K562 (cell line): ENCODE results near the gene MAPKAPK2. TPM values are rescaled to one million over a fixed set of nuclear protein-coding genes. Genes with fewer than 3 reads are reported as not detected.

Source experiments
- ATAC-seq: fragments of 200-7000 bp; cut with Tn5 transposase; 3 replicates; pipeline ENCODE4 v1.9.1; 2020; ENCODE audit warnings: moderate library complexity
- BruUV-seq: library from RNA; stranded (reverse); fragments of 400-500 nt; replicated peaks from 2 replicates; lab custom pipeline; 2021; lab: Mats Ljungman, UMichigan
- CTCF ChIA-PET: fragments of 300-600 bp; formaldehyde crosslinking; extraction: SDS; loops from one replicate; lab custom pipeline; 2021; ENCODE audit warnings: low intra/inter-chr PET ratio; lab: Yijun Ruan, JAX
- POLR2A ChIA-PET: fragments of 300-600, 350-650 bp; sonication (Branson Sonifier 250); formaldehyde crosslinking; extraction: SDS; loops from one replicate; lab custom pipeline; 2021; ENCODE audit warnings: antibody characterized with exemption, inconsistent platforms; lab: Yijun Ruan, JAX
- DNase-seq, 4 experiments: peaks; one replicate each; pipeline versions ENCODE4 v3.0.0 to v3.0.0-alpha.2; 2011 to 2018; ENCODE audit warnings: low spot score in 3 of 4, mixed read lengths in 3 of 4; ENCODE audit errors: extremely low read depth in 1 of 4
- FAIRE-seq: peaks from 2 replicates; lab custom pipeline; 2011; peaks lifted over from hg19 to GRCh38; lab: Jason Lieb, UNC
- H2AFZ ChIP-seq: 2 replicates; pipeline ENCODE4 v1.6.0; 2011; ENCODE audit warnings: low read depth, low read length, control low read depth, inconsistent platforms
- H3K27ac ChIP-seq: fragments of 200-600 bp; 3 replicates; pipeline ENCODE4 v1.8.0; 2011; ENCODE audit warnings: low read depth, mild to moderate bottlenecking, control low read depth, inconsistent platforms, low read length, moderate library complexity, mixed read lengths; ENCODE audit errors: extremely low read depth
- H3K27me3 ChIP-seq, 2 experiments: fragments of 300-600 bp in 1 of 2; 2 replicates in 1 of 2; 3 replicates in 1 of 2; pipeline versions ENCODE4 v1.6.0 to v1.8.0; 2011; ENCODE audit warnings: inconsistent platforms in 2 of 2, low read length in 2 of 2, mild to moderate bottlenecking in 1 of 2, mixed read lengths in 1 of 2, moderate library complexity in 1 of 2; ENCODE audit not compliant: control insufficient read depth in 2 of 2, insufficient read depth in 2 of 2
- H3K36me3 ChIP-seq: fragments of 300-600 bp; 3 replicates; pipeline ENCODE4 v1.8.0; 2011; ENCODE audit warnings: mild to moderate bottlenecking, low read length, inconsistent platforms; ENCODE audit not compliant: control insufficient read depth, insufficient read depth
- H3K4me1 ChIP-seq, 2 experiments: fragments of 200-600 bp in 1 of 2; replicated peaks in 1 of 2; 2 replicates in 1 of 2; 3 replicates in 1 of 2; pipeline versions ENCODE4 v1.5.1 to v1.8.0; 2011; ENCODE audit warnings: inconsistent platforms in 2 of 2, low read length in 2 of 2, mild to moderate bottlenecking in 1 of 2, mixed read lengths in 1 of 2, moderate library complexity in 1 of 2; ENCODE audit not compliant: control insufficient read depth in 2 of 2, insufficient read depth in 2 of 2
- H3K4me2 ChIP-seq: 2 replicates; pipeline ENCODE4 v1.6.1; 2011; ENCODE audit warnings: low read length, control low read depth, inconsistent platforms, mixed read lengths; ENCODE audit not compliant: insufficient read depth
- H3K4me3 ChIP-seq: fragments of 200-600 bp; sonication (generic), shearing (Covaris generic); 2 replicates; pipeline ENCODE4 v1.5.1; 2016; ENCODE audit warnings: control low read depth, inconsistent platforms
- H3K79me2 ChIP-seq: fragments of 200-600 bp; 3 replicates; pipeline ENCODE4 v1.8.0; 2011; ENCODE audit warnings: low read length, inconsistent platforms; ENCODE audit not compliant: control insufficient read depth, insufficient read depth
- H3K9ac ChIP-seq, 2 experiments: 2 replicates each; pipeline versions ENCODE4 v1.6.0 to v1.6.1; 2011; ENCODE audit warnings: low read depth in 2 of 2, low read length in 2 of 2, control low read depth in 1 of 2, inconsistent platforms in 1 of 2, mild to moderate bottlenecking in 1 of 2, mixed read lengths in 1 of 2; ENCODE audit not compliant: insufficient read depth in 1 of 2
- H3K9me1 ChIP-seq: one replicate; pipeline ENCODE4 v1.6.0; 2011; ENCODE audit warnings: inconsistent platforms, mild to moderate bottlenecking, low read length, moderate library complexity; ENCODE audit not compliant: control insufficient read depth, insufficient read depth
- H3K9me3 ChIP-seq: replicated peaks from 2 replicates; pipeline ENCODE4 v1.5.1; 2011; ENCODE audit warnings: low read depth, low read length, inconsistent platforms; ENCODE audit not compliant: control insufficient read depth, insufficient read depth
- H4K20me1 ChIP-seq: replicated peaks from 2 replicates; pipeline ENCODE4 v1.6.1; 2011; ENCODE audit warnings: low read length, inconsistent platforms, mixed read lengths; ENCODE audit not compliant: control insufficient read depth, insufficient read depth
- C11orf30 ChIP-seq: fragments of 450-650 bp; IDR thresholded peaks from 2 replicates; pipeline ENCODE4 v1.6.1; 2016; ENCODE audit warnings: low read depth, mild to moderate bottlenecking
- CBFA2T3 ChIP-seq: fragments of 450-650 bp; IDR thresholded peaks from 2 replicates; pipeline ENCODE4 v1.6.1; 2017
- CGGBP1 ChIP-seq: fragments of 250-450 bp; sonication (Bioruptor Pico); IDR thresholded peaks from 2 replicates; pipeline ENCODE4 v1.9.0; 2021; ENCODE audit warnings: mild to moderate bottlenecking
- GTF2B ChIP-seq: IDR thresholded peaks from 2 replicates; pipeline ENCODE4 v1.6.1; 2011; ENCODE audit not compliant: insufficient read length; ENCODE audit errors: extremely low read depth
- KAT2B ChIP-seq: IDR thresholded peaks from one replicate; pipeline ENCODE4 v1.6.1; 2012; ENCODE audit warnings: low read depth, mild to moderate bottlenecking, control low read depth, inconsistent platforms, low read length, moderate library complexity
- KDM1A ChIP-seq, 2 experiments: fragments of 450-650 bp; IDR thresholded peaks; 2 replicates each; pipeline ENCODE4 v1.6.1; 2016; ENCODE audit warnings: mild to moderate bottlenecking in 2 of 2
- KLF6 ChIP-seq: fragments of 250-450 bp; sonication (Bioruptor Pico); IDR thresholded peaks from 2 replicates; pipeline ENCODE4 v1.4.0; 2020; ENCODE audit warnings: mild to moderate bottlenecking, moderate library complexity, borderline replicate concordance
- LARP7 ChIP-seq: fragments of 450-650 bp; IDR thresholded peaks from 2 replicates; pipeline ENCODE4 v1.6.1; 2016
- MAFG ChIP-seq: fragments of 450-650 bp; conservative IDR thresholded peaks from 2 replicates; pipeline ENCODE4 v1.6.1; 2016; ENCODE audit warnings: missing genetic modification characterization, missing compliant biosample characterization
- NCOA6 ChIP-seq: fragments of 450-650 bp; IDR thresholded peaks from 2 replicates; pipeline ENCODE4 v1.6.1; 2017; ENCODE audit warnings: mild to moderate bottlenecking
- NRF1 ChIP-seq, 2 experiments: fragments of 450-650 bp; IDR thresholded peaks in 1 of 2; conservative IDR thresholded peaks in 1 of 2; 2 replicates each; pipeline ENCODE4 v1.6.1; 2014; ENCODE audit warnings: mild to moderate bottlenecking in 2 of 2
- ZBTB9 ChIP-seq: fragments of 450-650 bp; formaldehyde crosslinking; IDR thresholded peaks from 2 replicates; pipeline ENCODE4 v1.4.0; 2020; ENCODE audit warnings: mild to moderate bottlenecking, moderate library complexity
- ZFP1 ChIP-seq: fragments of 450-650 bp; formaldehyde crosslinking; IDR thresholded peaks from 2 replicates; pipeline ENCODE4 v1.4.0; 2020; ENCODE audit warnings: mild to moderate bottlenecking, mixed read lengths
- ZNF133 ChIP-seq: fragments of 250-450 bp; sonication (Bioruptor Pico); IDR thresholded peaks from 2 replicates; pipeline ENCODE4 v1.4.0; 2020; ENCODE audit warnings: mild to moderate bottlenecking
- ZNF316 ChIP-seq: fragments of 450-650 bp; IDR thresholded peaks from 2 replicates; pipeline ENCODE4 v1.6.1; 2016
- ZNF444 ChIP-seq: fragments of 250-450 bp; sonication (Bioruptor Pico); IDR thresholded peaks from 2 replicates; pipeline ENCODE4 v1.4.0; 2020; ENCODE audit warnings: mild to moderate bottlenecking, moderate library complexity
- WGBS: fragments of 100-300 bp; shearing (Covaris generic); methylation state at CpG from one replicate; pipeline ENCODE4 v1.1.6; 2016; ENCODE audit warnings: low coverage, mixed read lengths; ENCODE audit not compliant: insufficient coverage; ENCODE audit errors: missing lambda C conversion rate; 5-methylcytosine and 5-hydroxymethylcytosine counted together
- in situ Hi-C: fragments of 300-500 bp; cut with MboI; formaldehyde crosslinking; loops from 4 replicates; pipeline ENCODE4 v1.15.0; 2018; ENCODE audit warnings: inconsistent platforms, mixed read lengths
- intact Hi-C: fragments of 100-400 bp; cut with micrococcal nuclease; formaldehyde crosslinking; loops from 2 replicates; pipeline ENCODE4 v1.14.2; 2022
- polyA plus RNA-seq, 8 experiments: library from polyadenylated mRNA; depleted of rRNA in 4 of 8; stranded (reverse) in 5 of 8; unstranded in 3 of 8; fragments of >200 nt; fragmentation: Nextera tagmentation in 2 of 8; fragmentation: Illumina TruSeq in 1 of 8; extraction: Ambion mirVana in 2 of 8; extraction: Trizol in 1 of 8; gene quantifications; 2 replicates each; pipeline versions ENCODE4 v1.2.1 to v1.2.3, GENCODE V29; 2011 to 2014; ENCODE audit warnings: inconsistent platforms in 1 of 8, missing spikeins in 1 of 8
- total RNA-seq, 7 experiments: library from RNA; depleted of rRNA in 6 of 7; stranded (reverse); fragments of >200 nt in 6 of 7; fragmentation: Illumina TruSeq in 2 of 7; extraction: Trizol in 2 of 7; gene quantifications; 2 replicates each; pipeline versions ENCODE4 v1.2.1 to v1.2.3, GENCODE V29; 2011 to 2021; ENCODE audit warnings: low replicate concordance in 1 of 7

The MAPKAPK2 gene
- total and polyA plus RNA-seq, 9 of the 15 experiments (the other 6 are each of a cell fraction or from before 2014, with no cell fraction given): 0.63 to 94.2 (median 52.1) TPM

- Histone ChIP-seq H3K9me3 (no peaks in the 10 kb centered on the region), H3K36me3 (peaks cover 59% of the 10 kb centered on the region), H4K20me1 (no peaks in the 10 kb centered on the region), H3K9me1 (no peaks in the 10 kb centered on the region), H3K9ac (no peak overlapping the region), H3K4me2 (no peak overlapping the region), H3K4me1 (peaks cover 4 to 34% of the 10 kb centered on the region in 2 experiments), H3K4me3 (no peak overlapping the region), H3K27ac (no peak overlapping the region), H2AFZ (no peak overlapping the region), H3K27me3 (no peaks in the 10 kb centered on the region), H3K79me2 (peaks cover 33% of the 10 kb centered on the region; the same call in 2 of the 3 replicates)
- no TSS peak for BruUV-seq
- DNase-seq (no peak), FAIRE-seq (no peak), ATAC-seq (no peak)
- POLR2A ChIA-PET: interaction anchor here (1.2 to 7.8 kb wide), 5 partner anchors 8 to 61 kb away, joined by 4 to 59 read pairs (median 14); partner anchors contain the start of gene DYRK3
- CTCF ChIA-PET: interaction anchor here (1.1 kb wide), 1 partner anchor 16 kb away, joined by 4 read pairs; no protein-coding TSS in a partner anchor
- intact Hi-C loops: no loop called here
- TF ChIP-seq MAFG (tag) (peak; percentile 50), KLF6 (no peak), NCOA6 (no peak), C11orf30 (peak; percentile 35; the same call in 1 of the 2 replicates), ZNF316 (peak; percentile 62)
- in situ Hi-C loops: no loop called here
These were observed 37.5 kb upstream of the MAPKAPK2 start for GRCh38 chr1:206647224-206647623.

- Histone ChIP-seq H3K9me1 (no peaks in the 10 kb centered on the region), H3K4me2 (no peak overlapping the region), H3K9me3 (no peaks in the 10 kb centered on the region), H3K79me2 (peaks cover 44% of the 10 kb centered on the region), H3K4me1 (peaks cover 16 to 55% of the 10 kb centered on the region in 2 experiments), H3K36me3 (peaks cover 61% of the 10 kb centered on the region), H3K4me3 (no peak overlapping the region), H2AFZ (no peak overlapping the region), H3K27ac (no peak overlapping the region), H3K27me3 (no peaks in the 10 kb centered on the region), H3K9ac (peak overlapping the region; percentile 7 to 53; a peak in 2 of 4 replicates), H4K20me1 (no peaks in the 10 kb centered on the region)
- in situ Hi-C loops (no loop called here), intact Hi-C loops (no loop called here)
- DNase-seq (no peak), ATAC-seq (0 out of 3 replicates have a peak, but pooled peaks have one; percentile 6), FAIRE-seq (no peak)
- no TSS peak for BruUV-seq
- ChIA-PET CTCF (no interaction called here), POLR2A (interaction anchor here (0.7 to 7.8 kb wide), 8 partner anchors 9 to 129 kb away, joined by 3 to 59 read pairs (median 9); partner anchors contain the start of gene DYRK3)
- 65% methylated on average over 5 of the region's 5 CpGs for WGBS
- no peak for TF ChIP-seq ZFP1
- TF ChIP-seq LARP7: no peak
- TF ChIP-seq KAT2B: no peak
- no peak for TF ChIP-seq ZNF444 (CRISPR knock-in tag)
- TF ChIP-seq NRF1 (conservative IDR thresholded peaks at IDR 0.05 in 1 of 2, IDR thresholded peaks at IDR 0.05 in 1 of 2): no peak
- no peak for TF ChIP-seq CGGBP1 (CRISPR knock-in tag)
- no peak for TF ChIP-seq ZBTB9
- TF ChIP-seq KDM1A (IDR thresholded peaks at IDR 0.05): peak; percentile 29 to 45; a peak in 2 of 4 replicates
- TF ChIP-seq ZNF133 (CRISPR knock-in tag): no peak
- peak; percentile 33 for TF ChIP-seq CBFA2T3
- no peak for TF ChIP-seq GTF2B
These were observed 35.3 kb upstream of the MAPKAPK2 start for GRCh38 chr1:206649261-206649921.
